Gastroesophageal sphincter (tissue), 3 donors: ENCODE data around the gene SMTN.

Experiments used
- POLR2AphosphoS5 ChIP-seq: sonication (generic); formaldehyde crosslinking; IDR thresholded peaks from one replicate; pipeline ENCODE4 v1.6.1; 2017; ENCODE audit warnings: antibody characterized with exemption
- TF ChIP-seq, protein P1 (sequence below), 4 experiments: fragments of 200-600 bp in 2 of 4; fragments of 450-650 bp in 2 of 4; sonication (generic) in 1 of 4; IDR thresholded peaks; one replicate each; pipeline ENCODE4 v1.5.1; 2017 to 2019; ENCODE audit warnings: antibody characterized with exemption in 4 of 4, mild to moderate bottlenecking in 2 of 4, moderate library complexity in 2 of 4

- TF ChIP-seq, protein P1, sequence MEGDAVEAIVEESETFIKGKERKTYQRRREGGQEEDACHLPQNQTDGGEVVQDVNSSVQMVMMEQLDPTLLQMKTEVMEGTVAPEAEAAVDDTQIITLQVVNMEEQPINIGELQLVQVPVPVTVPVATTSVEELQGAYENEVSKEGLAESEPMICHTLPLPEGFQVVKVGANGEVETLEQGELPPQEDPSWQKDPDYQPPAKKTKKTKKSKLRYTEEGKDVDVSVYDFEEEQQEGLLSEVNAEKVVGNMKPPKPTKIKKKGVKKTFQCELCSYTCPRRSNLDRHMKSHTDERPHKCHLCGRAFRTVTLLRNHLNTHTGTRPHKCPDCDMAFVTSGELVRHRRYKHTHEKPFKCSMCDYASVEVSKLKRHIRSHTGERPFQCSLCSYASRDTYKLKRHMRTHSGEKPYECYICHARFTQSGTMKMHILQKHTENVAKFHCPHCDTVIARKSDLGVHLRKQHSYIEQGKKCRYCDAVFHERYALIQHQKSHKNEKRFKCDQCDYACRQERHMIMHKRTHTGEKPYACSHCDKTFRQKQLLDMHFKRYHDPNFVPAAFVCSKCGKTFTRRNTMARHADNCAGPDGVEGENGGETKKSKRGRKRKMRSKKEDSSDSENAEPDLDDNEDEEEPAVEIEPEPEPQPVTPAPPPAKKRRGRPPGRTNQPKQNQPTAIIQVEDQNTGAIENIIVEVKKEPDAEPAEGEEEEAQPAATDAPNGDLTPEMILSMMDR (IDR thresholded peaks at IDR 0.05) = no peak
- TF ChIP-seq POLR2AphosphoS5 = no peak
These were observed 26.7 kb downstream of the SMTN start for GRCh38 chr22:31107894-31108218.
